Esophagus muscularis mucosa (tissue), 4 donors: ENCODE measurements around the gene SALL2.

Experiments
- CTCF ChIP-seq, 3 experiments: fragments of 200-600 bp in 2 of 3; fragments of 450-650 bp in 1 of 3; sonication (generic) in 2 of 3; IDR thresholded peaks; one replicate each; pipeline ENCODE4 v1.5.1; 2017 to 2019; ENCODE audit warnings: antibody characterized with exemption in 3 of 3, mild to moderate bottlenecking in 2 of 3, moderate library complexity in 1 of 3
- EP300 ChIP-seq: sonication (generic); formaldehyde crosslinking; IDR thresholded peaks from one replicate; pipeline ENCODE4 v1.6.1; 2017; ENCODE audit warnings: antibody characterized with exemption
- POLR2A ChIP-seq: fragments of 450-650 bp; IDR thresholded peaks from one replicate; pipeline ENCODE4 v1.6.1; 2017; ENCODE audit warnings: antibody characterized with exemption, moderate library complexity, mild to moderate bottlenecking, low read depth
- POLR2AphosphoS5 ChIP-seq, 2 donors: sonication (generic); formaldehyde crosslinking; IDR thresholded peaks; one replicate each; pipeline ENCODE4 v1.6.1; 2017; ENCODE audit warnings: antibody characterized with exemption in 2 of 2

GRCh38 chr14:21535545-21536417, 9.6 kb upstream of the SALL2 start:
- TF ChIP-seq CTCF (IDR thresholded peaks at IDR 0.05) (no peak), POLR2A (no peak), EP300 (no peak), POLR2AphosphoS5 (IDR thresholded peaks at IDR 0.05) (no peak)
